Measurements from ENCODE around the gene HOXD13.

HOXD13 gene

GRCh38 chr2:176079285-176079830 lies 13.2 kb upstream of the HOXD13 start:
- TF ChIP-seq POLR2AphosphoS5 (IDR thresholded peaks at IDR 0.05; ENCODE audit: borderline replicate concordance, low read depth, low read length): 0 out of 2 replicates have a peak, but pooled peaks have one; percentile 16
- no peak for TF ChIP-seq EZH2 (IDR thresholded peaks at IDR 0.05)
- no peak for TF ChIP-seq FOXP2 (optimal IDR thresholded peaks at IDR 0.05; ENCODE audit: control extremely low read depth, extremely low read length, insufficient read depth)
- Histone ChIP-seq H3K9me3 (ENCODE audit: low read depth, low read length) (no peaks in the 10 kb centered on the region), H3K36me3 (ENCODE audit: insufficient read depth, low read length) (peaks cover 11% of the 10 kb centered on the region; the same call in 1 of the 2 replicates), H3K27ac (no peak overlapping the region), H3K4me3 (no peak overlapping the region; the same call in 1 of the 2 replicates), H3K9ac (ENCODE audit: insufficient read length) (no peak overlapping the region)
- DNase-seq (ENCODE audit: low read depth, low spot score): no peak

GRCh38 chr2:176079831-176080539 lies 12.5 kb upstream of the HOXD13 start:
- Histone ChIP-seq H3K9me3 (ENCODE audit: low read depth, low read length) (no peaks in the 10 kb centered on the region), H3K4me3 (no peak overlapping the region)
- no peak for DNase-seq (ENCODE audit: low read depth, low spot score)

GRCh38 chr2:176080540-176081375 lies 11.8 kb upstream of the HOXD13 start:
- Histone ChIP-seq H3K27ac (no peak overlapping the region), H3K36me3 (ENCODE audit: insufficient read depth, low read length) (peaks cover 11% of the 10 kb centered on the region; the same call in 1 of the 2 replicates), H3K4me3 (peak overlapping the region; percentile 83; the same call in 1 of the 2 replicates), H3K9ac (ENCODE audit: insufficient read length) (no peak overlapping the region), H3K9me3 (ENCODE audit: low read depth, low read length) (no peaks in the 10 kb centered on the region)
- no peak for DNase-seq (ENCODE audit: low read depth, low spot score)
- TF ChIP-seq FOXP2 (optimal IDR thresholded peaks at IDR 0.05; ENCODE audit: control extremely low read depth, extremely low read length, insufficient read depth): no peak
- TF ChIP-seq POLR2AphosphoS5 (IDR thresholded peaks at IDR 0.05; ENCODE audit: borderline replicate concordance, low read depth, low read length): peak; percentile 48; the same call in 1 of the 2 replicates

More at GRCh38 chr2:176079831-176080539, 12.5 kb upstream of the HOXD13 start:
- H3K9ac ChIP-seq (ENCODE audit: insufficient read length): no peak overlapping the region
- TF ChIP-seq POLR2AphosphoS5 (IDR thresholded peaks at IDR 0.05; ENCODE audit: borderline replicate concordance, low read depth, low read length) (0 out of 2 replicates have a peak, but pooled peaks have one; percentile 10), EZH2 (IDR thresholded peaks at IDR 0.05) (no peak)
- peaks cover 11% of the 10 kb centered on the region; the same call in 1 of the 2 replicates for H3K36me3 ChIP-seq (ENCODE audit: insufficient read depth, low read length)
- H3K27ac ChIP-seq: no peak overlapping the region

- Histone ChIP-seq H3K4me3 (peak overlapping the region; percentile 83), H3K27ac (no peak overlapping the region), H3K36me3 (ENCODE audit: insufficient read depth, low read length) (peaks cover 11% of the 10 kb centered on the region; the same call in 1 of the 2 replicates), H3K9ac (ENCODE audit: insufficient read length) (peak overlapping the region; percentile 73), H3K9me3 (ENCODE audit: low read depth, low read length) (no peaks in the 10 kb centered on the region)
- TF ChIP-seq POLR2AphosphoS5 (IDR thresholded peaks at IDR 0.05; ENCODE audit: borderline replicate concordance, low read depth, low read length) (no peak), FOXP2 (optimal IDR thresholded peaks at IDR 0.05; ENCODE audit: control extremely low read depth, extremely low read length, insufficient read depth) (no peak), EZH2 (IDR thresholded peaks at IDR 0.05) (no peak)
- DNase-seq (ENCODE audit: low read depth, low spot score): no peak
Observed at GRCh38 chr2:176081376-176081836, 11.1 kb upstream of the HOXD13 start.

- no peak for DNase-seq (ENCODE audit: low read depth, low spot score)
- Histone ChIP-seq H3K9me3 (ENCODE audit: low read depth, low read length) (no peaks in the 10 kb centered on the region), H3K4me3 (peak overlapping the region; percentile 83), H3K36me3 (ENCODE audit: insufficient read depth, low read length) (peaks cover 11% of the 10 kb centered on the region; the same call in 1 of the 2 replicates), H3K9ac (ENCODE audit: insufficient read length) (peak overlapping the region; percentile 73), H3K27ac (no peak overlapping the region)
- no peak for TF ChIP-seq EZH2 (IDR thresholded peaks at IDR 0.05)
- no peak for TF ChIP-seq FOXP2 (optimal IDR thresholded peaks at IDR 0.05; ENCODE audit: control extremely low read depth, extremely low read length, insufficient read depth)
- TF ChIP-seq POLR2AphosphoS5 (IDR thresholded peaks at IDR 0.05; ENCODE audit: borderline replicate concordance, low read depth, low read length): no peak; the same call in 1 of the 2 replicates
Observed at GRCh38 chr2:176081837-176082524, 10.5 kb upstream of the HOXD13 start.

- H3K9me3 ChIP-seq (ENCODE audit: low read depth, low read length): no peaks in the 10 kb centered on the region
- DNase-seq (ENCODE audit: low read depth, low spot score): no peak
- peak overlapping the region; percentile 73 for H3K9ac ChIP-seq (ENCODE audit: insufficient read length)
- H3K27ac ChIP-seq: 0 out of 2 replicates have a peak overlapping the region, but pooled peaks have one; percentile 28
- H3K4me3 ChIP-seq: peak overlapping the region; percentile 83
- no peak for TF ChIP-seq POLR2AphosphoS5 (IDR thresholded peaks at IDR 0.05; ENCODE audit: borderline replicate concordance, low read depth, low read length)
- TF ChIP-seq FOXP2 (optimal IDR thresholded peaks at IDR 0.05; ENCODE audit: control extremely low read depth, extremely low read length, insufficient read depth): no peak
- no peak for TF ChIP-seq EZH2 (IDR thresholded peaks at IDR 0.05)
- H3K36me3 ChIP-seq (ENCODE audit: insufficient read depth, low read length): peaks cover 11% of the 10 kb centered on the region; the same call in 1 of the 2 replicates
Observed at GRCh38 chr2:176082525-176082823, 10.0 kb upstream of the HOXD13 start.

GRCh38 chr2:176082824-176083751 lies 9.4 kb upstream of the HOXD13 start:
- Histone ChIP-seq H3K9me3 (ENCODE audit: low read depth, low read length) (no peaks in the 10 kb centered on the region), H3K4me3 (peak overlapping the region; percentile 83), H3K27ac (0 out of 2 replicates have a peak overlapping the region, but pooled peaks have one; percentile 28), H3K36me3 (ENCODE audit: insufficient read depth, low read length) (peaks cover 11% of the 10 kb centered on the region; the same call in 1 of the 2 replicates), H3K9ac (ENCODE audit: insufficient read length) (peak overlapping the region; percentile 73)
- TF ChIP-seq POLR2AphosphoS5 (IDR thresholded peaks at IDR 0.05; ENCODE audit: borderline replicate concordance, low read depth, low read length) (no peak), FOXP2 (optimal IDR thresholded peaks at IDR 0.05; ENCODE audit: control extremely low read depth, extremely low read length, insufficient read depth) (no peak), EZH2 (IDR thresholded peaks at IDR 0.05) (no peak)
- DNase-seq (ENCODE audit: low read depth, low spot score): no peak

All from SK-N-MC (cell line).